HepG2 (cell line): Measurements from ENCODE around the gene ILDR2. TPM values are rescaled to one million over a fixed set of nuclear protein-coding genes. Genes with fewer than 3 reads are reported as not detected.

ENCODE experiments used
- ATAC-seq: fragments of 200-7000 bp; cut with Tn5 transposase; 3 replicates; pipeline ENCODE4 v1.9.1; 2020; ENCODE audit warnings: mild to moderate bottlenecking, moderate library complexity
- BruUV-seq: library from RNA; stranded (reverse); fragments of 400-500 nt; replicated peaks from 2 replicates; lab custom pipeline; 2021; lab: Mats Ljungman, UMichigan
- CTCF ChIA-PET: fragments of 300-600 bp; formaldehyde crosslinking; extraction: SDS; loops from one replicate; lab custom pipeline; 2021; ENCODE audit warnings: low total read pairs, inconsistent platforms, low intra/inter-chr PET ratio; lab: Yijun Ruan, JAX
- POLR2A ChIA-PET: fragments of 350-600 bp; sonication (Branson Sonifier 250); formaldehyde crosslinking; loops from one replicate; lab custom pipeline; 2020; ENCODE audit warnings: antibody characterized with exemption, inconsistent platforms; lab: Yijun Ruan, JAX
- DNase-seq: peaks from one replicate; pipeline ENCODE4 v3.0.0-alpha.2; 2015; ENCODE audit warnings: low spot score
- FAIRE-seq: peaks from 3 replicates; lab custom pipeline; 2011; peaks lifted over from hg19 to GRCh38; lab: Jason Lieb, UNC
- H2AFZ ChIP-seq: one replicate; pipeline ENCODE4 v1.6.1; 2011; ENCODE audit warnings: low read length, inconsistent platforms
- H3K27ac ChIP-seq: fragments of 300-600 bp; 3 replicates; pipeline ENCODE4 v1.8.0; 2011; ENCODE audit warnings: mixed run types, mild to moderate bottlenecking, mixed read lengths, low read length, inconsistent platforms; ENCODE audit not compliant: insufficient read depth; ENCODE audit errors: extremely low read length
- H3K27me3 ChIP-seq, 2 experiments: fragments of 200-600 bp in 1 of 2; 2 replicates in 1 of 2; 3 replicates in 1 of 2; pipeline versions ENCODE4 v1.6.0 to v1.8.0; 2011; ENCODE audit warnings: low read length in 2 of 2, mild to moderate bottlenecking in 2 of 2, moderate library complexity in 2 of 2, inconsistent platforms in 1 of 2; ENCODE audit not compliant: insufficient read depth in 2 of 2, control insufficient read depth in 1 of 2
- H3K36me3 ChIP-seq, 2 experiments: fragments of 200-600 bp in 1 of 2; replicated peaks in 1 of 2; 2 replicates in 1 of 2; 3 replicates in 1 of 2; pipeline versions ENCODE4 v1.5.1 to v1.8.0; 2011; ENCODE audit warnings: low read length in 2 of 2, inconsistent platforms in 1 of 2; ENCODE audit not compliant: insufficient read depth in 2 of 2, control insufficient read depth in 1 of 2
- H3K4me1 ChIP-seq: 2 replicates; pipeline ENCODE4 v1.5.1; 2012; ENCODE audit warnings: low read length, inconsistent platforms; ENCODE audit not compliant: insufficient read depth
- H3K4me2 ChIP-seq: 2 replicates; pipeline ENCODE4 v1.6.0; 2011; ENCODE audit warnings: low read depth, low read length, inconsistent platforms
- H3K4me3 ChIP-seq, 3 experiments: fragments of 200-600 bp in 1 of 3; sonication (generic), shearing (Covaris generic) in 1 of 3; replicated peaks in 1 of 3; 2 replicates each; pipeline ENCODE4 v1.5.1; 2011 to 2016; ENCODE audit warnings: low read length in 3 of 3, inconsistent platforms in 2 of 3, low read depth in 2 of 3, mild to moderate bottlenecking in 2 of 3, control low read depth in 1 of 3, mixed read lengths in 1 of 3; ENCODE audit not compliant: insufficient read depth in 1 of 3
- H3K79me2 ChIP-seq: one replicate; pipeline ENCODE4 v1.6.1; 2011; ENCODE audit warnings: low read length, inconsistent platforms; ENCODE audit not compliant: insufficient read depth
- H3K9ac ChIP-seq: 2 replicates; pipeline ENCODE4 v1.6.0; 2011; ENCODE audit warnings: mild to moderate bottlenecking, low read depth, low read length, inconsistent platforms; ENCODE audit not compliant: insufficient read depth
- H3K9me3 ChIP-seq: 2 replicates; pipeline ENCODE4 v1.5.1; 2012; ENCODE audit warnings: mild to moderate bottlenecking, low read length
- H4K20me1 ChIP-seq: 2 replicates; pipeline ENCODE4 v1.6.0; 2011; ENCODE audit warnings: inconsistent platforms, mild to moderate bottlenecking, low read length, moderate library complexity; ENCODE audit not compliant: insufficient read depth
- JDP2 ChIP-seq: sonication (generic); formaldehyde crosslinking; IDR thresholded peaks from 2 replicates; pipeline ENCODE4 v1.8.1; 2022; ENCODE audit warnings: missing genetic modification reagents, borderline replicate concordance
- NFATC3 ChIP-seq: sonication (generic); formaldehyde crosslinking; IDR thresholded peaks from 2 replicates; pipeline ENCODE4 v1.5.1; 2020; ENCODE audit warnings: mild to moderate bottlenecking, missing genetic modification reagents
- PHF20 ChIP-seq: sonication (generic); formaldehyde crosslinking; IDR thresholded peaks from 2 replicates; pipeline ENCODE4 v1.5.0; 2020; ENCODE audit warnings: mild to moderate bottlenecking, missing genetic modification reagents
- ZNF276 ChIP-seq: sonication (generic); formaldehyde crosslinking; IDR thresholded peaks from 2 replicates; pipeline ENCODE4 v1.4.0; 2020; ENCODE audit warnings: mild to moderate bottlenecking, low read depth, missing genetic modification reagents
- WGBS: methylation state at CpG from one replicate; pipeline ENCODE4 v1.1.6; 2017; ENCODE audit warnings: low lambda C conversion rate; 5-methylcytosine and 5-hydroxymethylcytosine counted together
- in situ Hi-C: cut with HindIII; loops from 2 replicates; pipeline ENCODE4 v1.10.0; 2017; ENCODE audit warnings: low pct_unique_long_range_greater_than_20kb; ENCODE audit not compliant: extremely low pct_ligation_motif_present
- intact Hi-C: fragments of 100-400 bp; cut with micrococcal nuclease; formaldehyde crosslinking; loops from one replicate; pipeline ENCODE4 v1.10.0; 2022; ENCODE audit not compliant: unreplicated experiment
- polyA plus RNA-seq, 8 experiments: library from polyadenylated mRNA; depleted of rRNA in 3 of 8; stranded (reverse) in 7 of 8; unstranded in 1 of 8; fragments of >200 nt; fragmentation: Illumina TruSeq in 4 of 8; extraction: Trizol in 4 of 8; gene quantifications; 2 replicates each; pipeline versions ENCODE4 v1.2.1 to v1.2.3, GENCODE V29; 2011 to 2016; ENCODE audit warnings: low read depth in 4 of 8, missing spikeins in 1 of 8, mixed read lengths in 1 of 8; ENCODE audit not compliant: insufficient read depth in 1 of 8
- total RNA-seq, 5 experiments: library from RNA; depleted of rRNA; stranded (reverse); fragments of >200 nt; fragmentation: Illumina TruSeq; extraction: Trizol; gene quantifications; 2 replicates each; pipeline ENCODE4 v1.2.3, GENCODE V29; 2016; ENCODE audit warnings: low read depth in 1 of 5

ILDR2 gene
- total and polyA plus RNA-seq, 2 of the 13 experiments (the other 11 are each of a cell fraction or from before 2014, with no cell fraction given): 0.04 TPM; not detected in 1

GRCh38 chr1:166888373-166889111 is 86.8 kb downstream of the ILDR2 start:
- Histone ChIP-seq H3K79me2 (no peaks in the 10 kb centered on the region), H3K4me1 (no peaks in the 10 kb centered on the region), H3K4me3 (no peak overlapping the region), H3K9ac (no peak overlapping the region), H3K36me3 (no peaks in the 10 kb centered on the region), H3K4me2 (no peak overlapping the region), H3K27me3 (peaks cover 0 to 22% of the 10 kb centered on the region in 2 experiments; a peak in 3 of 5 replicates), H2AFZ (no peak overlapping the region), H3K9me3 (no peaks in the 10 kb centered on the region), H3K27ac (no peak overlapping the region), H4K20me1 (no peaks in the 10 kb centered on the region)
- CTCF ChIA-PET: no interaction called here
- TF ChIP-seq NFATC3 (CRISPR knock-in tag): no peak
- no peak for TF ChIP-seq PHF20 (CRISPR knock-in tag)
- TF ChIP-seq JDP2 (CRISPR knock-in tag): no peak
- no peak for ATAC-seq
- in situ Hi-C loops: loop anchor here (10.0 kb wide), 1 partner anchor 556 kb away; no protein-coding TSS in a partner anchor
- intact Hi-C loops: no loop called here
- no peak for DNase-seq
- BruUV-seq: no TSS peak
- FAIRE-seq: no peak
- POLR2A ChIA-PET: no interaction called here
- WGBS: 17% methylated on average over 4 of the region's 4 CpGs

- BruUV-seq: no TSS peak
- ATAC-seq (no peak), DNase-seq (no peak), FAIRE-seq (no peak)
- H3K36me3 ChIP-seq: no peaks in the 10 kb centered on the region
- no peaks in the 10 kb centered on the region for H4K20me1 ChIP-seq
- ChIA-PET CTCF (no interaction called here), POLR2A (no interaction called here)
- H2AFZ ChIP-seq: no peak overlapping the region
- in situ Hi-C loops (loop anchor here (10.0 kb wide), 1 partner anchor 560 kb away; no protein-coding TSS in a partner anchor), intact Hi-C loops (no loop called here)
- no peaks in the 10 kb centered on the region for H3K4me1 ChIP-seq
- H3K9me3 ChIP-seq: no peaks in the 10 kb centered on the region
- H3K79me2 ChIP-seq: no peaks in the 10 kb centered on the region
- peaks cover 0 to 14% of the 10 kb centered on the region in 2 experiments; a peak in 3 of 5 replicates for H3K27me3 ChIP-seq
- H3K4me2 ChIP-seq: no peak overlapping the region
- no peak overlapping the region for H3K9ac ChIP-seq
- H3K4me3 ChIP-seq: no peak overlapping the region
- 67% methylated on average over 3 of the region's 3 CpGs for WGBS
- no peak overlapping the region for H3K27ac ChIP-seq
- TF ChIP-seq ZNF276 (CRISPR knock-in tag): no peak
These were observed 90.4 kb downstream of the ILDR2 start for GRCh38 chr1:166884971-166885370.
